ENCODE data around the gene CADM3.

CADM3 gene

DNA sequence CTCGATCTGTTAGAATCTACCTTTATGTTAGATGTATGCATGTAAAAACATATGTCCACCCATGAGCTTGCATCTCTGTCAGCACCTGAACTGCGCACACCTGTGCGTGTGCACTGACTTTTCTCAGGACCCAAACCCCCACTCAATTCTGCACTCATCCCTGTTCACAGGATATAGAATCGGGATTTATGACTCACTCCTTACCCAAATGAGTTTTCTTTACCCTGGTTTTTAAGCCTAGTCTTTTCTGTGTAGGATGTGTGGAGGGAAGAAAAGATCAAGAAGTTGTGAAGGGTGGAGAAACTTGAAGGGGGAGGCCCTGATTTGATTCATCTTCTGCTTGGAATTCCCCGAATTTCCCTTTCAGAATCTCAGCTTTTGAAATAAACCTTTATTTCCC, 35.7 kb downstream of the CADM3 start:
- DNase-seq (ENCODE audit: low spot score) = no peak

GRCh38 chr1:159207774-159208173, 36.4 kb downstream of the CADM3 start:
- no peak for DNase-seq (ENCODE audit: low spot score)

DNA sequence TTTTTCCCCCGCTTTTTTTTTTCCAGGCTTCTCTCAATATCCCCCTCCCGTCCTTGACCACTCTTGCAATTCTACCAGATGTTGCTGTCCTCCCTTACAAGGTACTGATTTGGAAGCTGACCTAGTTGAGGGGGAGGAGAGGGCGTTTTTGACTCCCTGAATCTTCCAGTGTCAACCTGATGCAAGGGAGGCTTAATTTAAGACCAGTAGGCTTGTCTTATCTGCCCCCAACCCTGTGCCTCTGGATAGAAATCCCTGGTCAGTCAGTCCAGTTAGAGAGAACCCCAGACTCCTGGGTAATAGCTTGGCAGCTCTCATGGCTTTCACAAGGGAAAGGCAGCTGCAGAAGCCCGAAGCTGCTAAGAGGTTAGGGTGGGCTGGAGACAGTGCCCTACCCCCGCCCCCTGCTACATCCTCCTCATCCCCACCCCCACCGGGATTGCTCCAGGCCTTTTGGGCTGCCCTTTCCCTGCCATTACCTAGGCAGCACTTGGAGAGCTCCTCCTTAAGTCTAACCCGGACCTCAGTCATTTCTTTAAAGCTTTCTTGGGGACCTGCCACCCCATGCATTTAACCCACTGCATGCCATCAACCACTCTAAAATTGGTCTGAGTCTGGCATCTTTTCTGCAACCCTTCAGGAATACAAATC, 36.9 kb downstream of the CADM3 start:
- no peak for DNase-seq (ENCODE audit: low spot score)

GRCh38 chr1:159209061-159209460, 37.6 kb downstream of the CADM3 start:
- DNase-seq (ENCODE audit: low spot score) = no peak

GRCh38 chr1:159211331-159212136, 40.1 kb downstream of the CADM3 start:
- DNase-seq (ENCODE audit: low spot score) = peak; percentile 10

DNA sequence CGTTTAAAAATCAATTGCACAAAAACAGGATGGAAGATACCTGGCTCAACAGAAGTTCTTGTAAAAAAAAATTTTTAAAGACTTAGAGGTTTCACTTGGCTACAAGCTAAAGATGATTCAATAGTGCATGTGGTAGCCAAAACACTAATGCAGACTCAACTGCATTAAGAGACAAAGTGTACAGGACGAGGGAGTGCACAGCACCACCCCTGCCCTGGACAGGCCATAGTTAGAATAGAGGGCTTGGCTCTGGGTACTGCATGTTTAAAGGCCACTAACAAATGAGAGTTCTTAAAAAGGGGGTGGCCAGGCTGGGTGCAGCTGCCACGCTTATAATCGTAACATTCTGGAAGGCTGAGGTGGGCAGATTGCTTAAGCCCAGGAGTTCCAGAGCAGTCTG, 41.2 kb downstream of the CADM3 start:
- DNase-seq (ENCODE audit: low spot score) = no peak

GRCh38 chr1:159214149-159214760, 42.8 kb downstream of the CADM3 start:
- DNase-seq (ENCODE audit: low spot score) = peak; percentile 59

GRCh38 chr1:159218649-159219636, 47.5 kb downstream of the CADM3 start:
- DNase-seq (ENCODE audit: low spot score) = no peak

DNA sequence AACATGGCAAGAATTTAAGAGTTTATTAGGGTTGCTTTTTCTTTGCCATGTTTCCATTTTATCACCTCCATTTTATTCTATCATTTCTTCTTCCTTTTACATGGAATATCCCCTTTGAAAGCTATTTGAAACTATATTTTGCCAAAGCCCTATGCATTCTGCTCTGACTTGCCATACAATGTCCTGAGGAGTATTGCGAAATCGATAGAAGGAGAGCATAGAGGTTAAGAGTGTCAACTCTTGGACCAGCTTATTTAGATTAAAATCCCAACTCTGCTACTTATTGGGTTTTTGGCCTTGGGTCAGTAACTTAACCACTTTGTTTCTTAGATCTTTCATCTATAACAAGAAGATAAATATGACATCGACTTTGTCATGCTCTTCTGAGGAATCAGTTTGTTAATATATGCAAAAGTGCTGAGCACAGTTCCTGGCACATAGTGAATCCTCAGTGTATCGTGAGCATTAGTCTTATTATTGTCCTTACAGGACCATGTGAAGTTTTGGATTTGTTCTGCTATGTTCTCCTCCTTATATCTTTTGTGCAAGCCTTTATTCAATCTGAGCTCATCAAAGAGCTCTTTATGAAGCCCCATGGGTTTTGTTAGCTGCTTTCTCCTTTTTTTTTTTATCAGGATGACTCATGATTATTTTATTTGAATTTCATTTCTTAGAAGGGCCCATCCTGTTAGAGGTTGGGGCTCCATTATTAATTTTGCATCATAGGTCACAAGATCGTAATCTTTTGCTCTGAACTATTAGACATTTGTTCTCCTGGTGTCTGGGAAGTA, 50.9 kb downstream of the CADM3 start:
- DNase-seq (ENCODE audit: low spot score) = no peak

DNA sequence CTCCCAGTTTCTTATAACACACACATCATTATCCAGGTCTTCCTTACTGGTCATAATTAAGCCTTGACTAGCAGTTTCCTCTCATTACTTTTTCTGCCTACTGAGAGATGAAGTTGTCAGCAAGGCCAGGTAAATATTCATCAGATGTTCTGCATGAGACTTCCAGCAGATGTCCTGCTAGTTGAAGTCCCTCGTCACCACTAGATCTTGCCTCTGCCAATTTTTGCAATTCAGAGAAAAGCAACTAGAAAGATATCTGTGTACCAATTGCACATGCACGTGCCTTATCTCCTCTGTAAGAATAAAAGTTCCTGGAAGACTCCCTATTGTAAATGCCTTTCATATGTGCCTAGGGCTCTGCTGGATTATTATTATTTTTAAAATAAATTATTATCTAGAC, 51.6 kb downstream of the CADM3 start:
- DNase-seq (ENCODE audit: low spot score) = no peak

GRCh38 chr1:159228554-159228953, 57.1 kb downstream of the CADM3 start:
- no peak for DNase-seq (ENCODE audit: low spot score)

DNA sequence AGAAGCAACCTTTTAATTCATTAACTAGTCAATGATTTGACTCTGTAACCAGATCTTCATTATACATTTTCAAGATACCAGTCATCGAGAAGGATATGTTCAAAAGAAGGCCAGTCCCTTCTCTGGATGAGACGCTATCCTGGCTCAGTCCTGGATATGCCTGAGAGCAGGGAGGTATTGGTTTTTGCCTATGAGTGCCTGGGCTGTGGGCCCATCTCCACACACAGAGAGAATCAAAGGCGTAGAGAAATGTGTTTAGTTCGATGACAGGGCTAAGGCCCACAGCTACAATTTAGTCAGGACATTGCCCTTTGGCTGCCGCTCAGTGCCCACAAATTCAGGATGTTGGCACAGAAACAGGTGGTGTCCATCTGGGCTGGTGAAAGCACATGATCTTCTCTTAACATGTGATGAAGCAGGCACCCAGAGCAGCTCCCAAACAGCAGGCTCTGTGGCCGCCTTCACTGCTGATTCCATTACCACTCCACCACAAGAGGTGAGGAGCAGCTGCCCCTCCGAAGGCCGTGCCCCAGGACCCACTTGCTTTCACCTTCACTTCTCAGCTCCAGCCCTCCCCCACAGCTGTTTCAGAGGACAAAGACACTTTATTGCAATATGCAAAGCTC, 58.0 kb downstream of the CADM3 start:
- DNase-seq (ENCODE audit: low spot score) = no peak

DNA sequence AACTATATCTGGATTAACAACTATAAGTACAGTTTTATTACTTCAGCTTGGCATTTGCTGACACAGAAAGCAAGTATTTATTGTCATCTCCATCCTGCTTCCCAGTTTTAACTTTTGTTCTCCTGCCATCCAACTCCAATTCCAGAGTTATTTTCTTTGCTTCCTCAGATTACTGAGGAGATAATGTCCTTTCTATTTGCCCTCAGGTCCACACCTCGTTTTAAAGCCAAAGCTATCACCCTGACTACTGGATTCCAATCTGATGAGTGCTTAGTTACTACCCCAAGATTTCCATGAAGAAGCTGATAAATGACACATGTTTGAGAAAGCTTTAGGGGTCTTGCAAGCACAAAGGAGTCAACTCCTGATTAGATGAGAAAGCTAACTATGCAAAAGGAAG, 58.5 kb downstream of the CADM3 start:
- DNase-seq (ENCODE audit: low spot score) = no peak

DNA sequence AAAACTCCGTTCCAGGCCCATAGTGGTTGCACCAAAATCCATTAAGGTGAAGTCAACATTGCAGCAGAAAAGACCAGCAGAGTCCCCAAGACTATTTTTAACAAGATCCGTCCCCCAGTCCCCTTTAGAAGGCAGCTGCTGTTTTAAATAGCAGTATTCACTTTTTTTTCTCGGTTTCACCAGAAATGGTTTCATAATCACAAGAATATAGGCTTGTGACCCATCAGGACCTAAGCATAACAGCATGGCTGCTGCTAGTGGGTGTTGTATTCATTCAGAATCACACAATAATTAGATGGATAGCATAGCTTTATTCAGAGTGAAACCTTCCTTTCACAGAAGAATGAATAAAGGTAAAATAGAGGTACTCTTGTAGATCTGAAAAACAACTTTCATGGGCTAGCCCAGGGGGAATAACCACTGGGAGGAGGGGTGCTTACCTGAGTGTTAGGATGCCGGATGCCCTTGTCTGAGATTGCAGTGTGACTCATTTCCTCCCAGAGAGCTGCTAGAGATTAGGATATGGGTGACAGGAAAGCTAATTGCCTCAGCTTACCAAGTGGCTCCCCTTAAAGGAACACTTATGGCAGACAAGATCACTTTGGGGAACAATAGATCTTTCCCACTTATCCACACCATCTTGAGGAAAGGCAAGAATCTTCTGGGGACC, 68.3 kb downstream of the CADM3 start:
- DNase-seq (ENCODE audit: low spot score) = no peak

DNA sequence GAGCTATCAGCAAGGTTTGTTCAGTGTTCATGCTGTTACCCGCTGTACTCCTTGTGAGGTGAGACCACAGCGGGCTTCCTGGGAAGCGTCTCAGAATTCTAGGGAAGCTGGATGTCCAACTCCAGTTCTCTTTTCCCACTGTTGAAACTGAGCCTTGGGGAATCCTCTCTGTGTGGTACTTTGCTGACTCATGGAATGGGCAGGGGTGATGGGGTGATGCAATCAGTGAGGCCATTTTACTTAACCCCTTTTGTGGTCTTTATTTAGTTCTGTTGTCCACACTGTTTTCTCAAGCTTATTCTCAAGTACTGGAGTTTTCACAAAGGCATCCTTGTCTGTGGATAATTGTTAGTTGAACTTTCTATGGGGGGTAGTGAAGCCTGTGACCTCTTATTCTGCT, 75.9 kb downstream of the CADM3 start:
- DNase-seq (ENCODE audit: low spot score) = no peak

DNA sequence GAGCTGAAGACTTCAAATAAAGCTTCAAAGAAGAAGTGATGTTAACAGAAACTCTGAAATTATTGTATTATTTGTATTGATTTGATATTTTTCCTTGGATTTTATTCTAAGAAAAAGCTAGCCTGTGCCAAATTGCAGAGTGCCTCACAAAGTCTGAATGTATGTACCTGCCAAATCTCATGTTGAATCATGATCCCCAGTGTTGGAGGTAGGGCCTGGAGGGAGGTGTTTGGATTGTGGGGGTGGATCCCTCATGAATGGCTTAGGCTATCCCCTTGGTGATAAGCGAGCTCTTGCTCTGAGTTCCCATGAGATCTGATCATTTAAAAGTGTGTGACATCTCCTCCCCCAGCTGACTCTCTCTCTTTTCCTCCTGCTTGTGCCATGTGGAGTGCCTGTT, 76.9 kb downstream of the CADM3 start:
- DNase-seq (ENCODE audit: low spot score) = no peak

DNA sequence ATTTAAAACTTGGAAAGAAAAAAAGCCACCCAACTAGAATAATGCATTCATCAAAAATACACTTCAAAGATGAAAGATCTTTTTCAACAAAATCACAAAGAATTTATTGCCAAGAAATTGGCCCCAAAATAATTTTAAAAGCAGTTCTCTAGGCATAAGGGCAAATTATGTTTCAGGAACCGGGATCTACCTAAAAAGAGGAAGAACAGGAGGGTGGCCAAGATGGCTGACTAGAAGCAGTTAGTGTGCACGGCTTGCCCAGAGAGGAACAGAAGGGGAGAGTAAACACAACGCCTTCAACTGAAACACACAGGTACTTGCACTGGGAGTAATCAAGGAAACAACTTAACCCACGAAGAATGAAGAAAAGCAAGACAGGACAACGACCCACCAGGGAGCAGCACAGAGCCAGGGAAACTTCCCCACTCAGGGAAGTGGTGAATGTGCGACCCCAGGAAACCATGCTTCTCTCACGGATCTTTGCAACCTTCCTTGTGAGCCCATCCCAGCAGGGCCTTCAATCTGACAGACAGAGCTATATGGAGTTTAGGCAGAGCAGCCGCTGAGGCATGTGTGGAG, 79.3 kb downstream of the CADM3 start:
- no peak for DNase-seq (ENCODE audit: low spot score)
